BE2C (cell line): ENCODE measurements around the gene CD6.

Experiments used
- DNase-seq: peaks from one replicate; pipeline ENCODE4 v3.0.0-alpha.2; 2020
- H3K27me3 ChIP-seq: fragments of 250-450 bp; sonication (Bioruptor Pico); 2 replicates; pipeline ENCODE4 v1.5.1; 2020; ENCODE audit warnings: mild to moderate bottlenecking
- H3K36me3 ChIP-seq: fragments of 250-450 bp; sonication (Bioruptor Pico); 2 replicates; pipeline ENCODE4 v1.5.1; 2020; ENCODE audit warnings: mild to moderate bottlenecking
- H3K4me1 ChIP-seq: fragments of 250-450 bp; sonication (Bioruptor Pico); 2 replicates; pipeline ENCODE4 v1.5.1; 2020
- H3K4me3 ChIP-seq: 2 replicates; pipeline ENCODE4 v1.5.1; 2011; ENCODE audit warnings: low read depth, low read length
- H3K9me3 ChIP-seq: fragments of 250-450 bp; sonication (Bioruptor Pico); 2 replicates; pipeline ENCODE4 v1.5.1; 2020
- CTCF ChIP-seq: IDR thresholded peaks from 2 replicates; pipeline ENCODE4 v1.5.1; 2012; ENCODE audit warnings: mild to moderate bottlenecking, low read depth, low read length

CD6 gene

DNA sequence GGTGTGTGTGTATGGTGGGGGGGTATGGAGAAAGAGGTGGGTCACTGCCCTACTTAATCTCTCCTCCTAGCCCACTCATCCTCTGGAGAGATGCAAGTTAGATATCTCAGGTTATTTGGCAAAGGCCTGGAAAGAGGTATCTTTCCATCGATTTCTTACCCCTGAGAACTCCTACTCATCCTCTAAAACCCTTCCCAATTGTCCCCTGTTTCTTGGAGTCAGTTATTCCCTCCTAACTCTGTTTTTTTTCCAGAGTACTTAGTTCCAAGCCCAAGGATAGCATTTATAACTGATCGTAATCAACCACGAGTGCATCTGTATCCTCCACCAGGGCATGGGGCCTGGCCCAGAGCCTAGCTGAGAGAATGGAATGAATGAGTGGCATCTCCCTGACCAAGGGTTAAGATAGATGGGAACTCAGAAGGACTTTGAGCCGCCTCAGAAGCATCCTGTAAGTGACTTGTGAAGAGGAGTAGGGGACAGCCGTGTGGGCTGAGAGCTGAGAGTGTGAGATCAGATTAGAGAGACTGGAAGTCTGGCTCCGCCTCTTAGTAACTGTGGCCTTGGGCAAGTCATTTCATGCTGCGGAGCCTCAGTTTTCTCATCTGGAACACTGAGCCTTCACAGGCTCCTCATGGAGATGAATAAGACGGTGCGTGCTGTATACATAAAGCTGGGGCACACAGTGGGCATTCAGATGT lies 16.2 kb downstream of the CD6 start:
- no peak for DNase-seq
- Histone ChIP-seq H3K4me3 (no peak overlapping the region), H3K27me3 (no peaks in the 10 kb centered on the region), H3K9me3 (no peaks in the 10 kb centered on the region), H3K36me3 (no peaks in the 10 kb centered on the region), H3K4me1 (no peaks in the 10 kb centered on the region)
- TF ChIP-seq CTCF, result no peak

GRCh38 chr11:60988658-60989057 lies 17.2 kb downstream of the CD6 start:
- DNase-seq, result no peak
- TF ChIP-seq CTCF, result no peak
- Histone ChIP-seq H3K4me3 (no peak overlapping the region), H3K27me3 (no peaks in the 10 kb centered on the region), H3K9me3 (no peaks in the 10 kb centered on the region), H3K4me1 (no peaks in the 10 kb centered on the region), H3K36me3 (no peaks in the 10 kb centered on the region)

GRCh38 chr11:60989093-60989650 lies 17.7 kb downstream of the CD6 start:
- no peak for DNase-seq
- H3K36me3 ChIP-seq, result no peaks in the 10 kb centered on the region
- H3K4me3 ChIP-seq, result no peak overlapping the region
- TF ChIP-seq CTCF, result no peak
- no peaks in the 10 kb centered on the region for H3K9me3 ChIP-seq
- H3K27me3 ChIP-seq, result no peaks in the 10 kb centered on the region
- no peaks in the 10 kb centered on the region for H3K4me1 ChIP-seq

- Histone ChIP-seq H3K4me3 (no peak overlapping the region), H3K4me1 (no peaks in the 10 kb centered on the region), H3K9me3 (no peaks in the 10 kb centered on the region), H3K27me3 (no peaks in the 10 kb centered on the region), H3K36me3 (no peaks in the 10 kb centered on the region)
- TF ChIP-seq CTCF, result no peak
- DNase-seq, result no peak
Measured at GRCh38 chr11:60991457-60991856, 20.0 kb downstream of the CD6 start.

GRCh38 chr11:60992842-60993409 lies 21.4 kb downstream of the CD6 start:
- H3K4me3 ChIP-seq, result no peak overlapping the region
- DNase-seq, result no peak
- no peaks in the 10 kb centered on the region for H3K27me3 ChIP-seq
- no peak for TF ChIP-seq CTCF
- H3K4me1 ChIP-seq, result no peaks in the 10 kb centered on the region
- H3K36me3 ChIP-seq, result no peaks in the 10 kb centered on the region
- no peaks in the 10 kb centered on the region for H3K9me3 ChIP-seq

DNA sequence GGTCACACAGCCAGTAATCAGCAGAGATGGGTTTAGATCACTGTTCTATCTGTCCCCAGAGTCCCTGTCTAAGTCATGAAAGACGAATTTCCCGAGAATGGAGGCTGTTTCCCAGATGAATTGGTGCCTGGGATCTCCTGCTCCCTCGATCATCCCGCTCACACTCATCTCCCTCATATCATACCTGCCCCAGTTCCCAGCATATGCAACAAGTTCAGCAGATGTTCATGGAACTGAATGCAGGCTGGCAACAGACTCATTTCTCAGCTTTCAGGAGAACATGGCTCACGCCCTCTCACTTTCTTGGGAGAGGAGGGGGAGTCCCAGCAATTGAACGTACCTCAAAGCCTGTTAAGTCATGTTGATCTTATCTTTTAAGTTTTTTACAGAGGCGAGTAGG lies 22.1 kb downstream of the CD6 start:
- no peak overlapping the region for H3K4me3 ChIP-seq
- TF ChIP-seq CTCF, result no peak
- H3K27me3 ChIP-seq, result no peaks in the 10 kb centered on the region
- DNase-seq, result no peak
- H3K36me3 ChIP-seq, result no peaks in the 10 kb centered on the region
- no peaks in the 10 kb centered on the region for H3K4me1 ChIP-seq
- H3K9me3 ChIP-seq, result no peaks in the 10 kb centered on the region
